NCI-H510A (cell line): ENCODE measurements around the gene TMEM209.
"Not testable (repeated sequence)": the region's sequence is repeated elsewhere in the genome, so short reads cannot be mapped to it uniquely, and the experiment has no call there.

Source experiments
- DNase-seq: peaks from one replicate; lab custom pipeline; 2025; lab: John Stamatoyannopoulos, UW

The TMEM209 gene

DNA sequence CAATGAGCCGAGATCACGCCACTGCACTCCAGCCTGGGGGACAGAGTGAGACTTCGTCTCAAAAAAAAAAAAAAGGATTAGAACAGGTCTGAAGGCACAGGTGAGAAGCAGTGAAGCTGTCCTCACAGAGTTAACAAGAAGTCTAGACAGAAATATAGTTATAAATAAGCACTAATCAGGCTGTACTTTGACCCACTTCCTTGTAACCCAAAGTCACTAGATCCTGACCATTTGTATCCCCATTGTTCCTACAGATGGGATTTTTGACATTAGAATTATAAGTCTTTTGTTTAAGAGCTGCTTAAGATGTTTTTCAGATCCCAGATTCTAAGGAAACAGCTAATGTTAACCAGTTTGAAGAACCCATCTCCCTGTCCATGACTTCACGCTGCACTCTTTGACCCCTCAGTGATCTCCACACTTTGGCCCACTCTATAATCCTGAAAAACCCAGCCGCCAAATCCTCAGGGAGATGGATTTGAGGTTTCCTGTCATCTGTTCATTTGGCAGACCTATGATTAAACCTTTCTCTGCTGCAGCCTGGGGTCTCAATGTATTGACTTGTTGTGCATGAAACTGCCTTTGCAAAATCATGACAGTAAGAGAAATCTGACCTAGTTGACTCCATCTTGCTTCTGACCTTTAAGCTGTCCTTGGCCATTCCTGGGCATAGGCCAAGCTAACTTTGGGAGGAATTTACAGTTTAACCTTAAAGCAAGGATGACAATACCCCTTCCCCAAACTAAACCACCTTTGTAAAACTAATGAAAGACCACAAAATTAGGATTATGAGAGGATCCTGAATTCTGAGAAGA, 13.8 kb upstream of the TMEM209 start:
- no peak for DNase-seq

DNA sequence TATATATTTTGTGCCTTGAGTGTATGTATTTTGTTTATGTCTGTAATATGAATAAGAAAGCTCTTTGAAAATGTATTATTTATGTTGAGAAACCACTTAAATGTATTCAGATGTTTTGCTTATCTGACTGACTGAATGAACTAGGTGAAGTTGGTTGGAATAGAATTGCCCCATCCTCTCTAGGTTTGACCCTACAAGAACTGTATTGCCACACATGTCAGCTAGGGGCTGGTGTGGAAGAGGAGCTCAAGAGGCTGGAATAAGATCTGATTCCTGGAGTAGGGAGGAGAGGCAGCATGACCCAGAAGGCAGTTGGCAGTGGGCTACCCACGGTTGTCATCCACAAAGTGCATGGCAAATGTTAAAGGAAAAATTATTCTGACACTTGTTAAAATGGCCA, 11.5 kb upstream of the TMEM209 start:
- no peak for DNase-seq

GRCh38 chr7:130216025-130216424, 10.8 kb upstream of the TMEM209 start:
- DNase-seq = no peak

- no peak for DNase-seq
Measured at GRCh38 chr7:130213828-130214227, 8.6 kb upstream of the TMEM209 start.

- no peak for DNase-seq
Measured at GRCh38 chr7:130210181-130210935, 5.2 kb upstream of the TMEM209 start.

DNA sequence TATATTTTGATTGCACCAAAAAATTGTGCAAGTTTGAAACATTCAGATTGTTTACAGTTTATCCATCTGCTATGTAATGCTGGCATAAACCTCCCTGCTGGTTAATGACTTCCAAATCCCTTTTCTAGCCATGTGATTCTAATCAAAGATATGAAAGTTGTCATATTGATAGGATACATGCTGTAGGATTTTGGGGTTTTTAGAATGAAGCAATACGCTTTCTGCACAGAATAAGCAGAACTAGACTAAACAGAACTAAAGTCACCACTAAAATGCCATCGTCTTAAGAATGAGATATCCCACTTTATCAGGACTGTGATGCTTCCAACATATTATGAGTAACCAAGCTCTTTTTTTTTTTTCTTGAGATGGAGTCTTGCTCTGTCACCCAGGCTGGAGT, 3.3 kb upstream of the TMEM209 start:
- DNase-seq = no peak

GRCh38 chr7:130207642-130208041, 2.4 kb upstream of the TMEM209 start, which contains the start of gene SSMEM1:
Gene SSMEM1, plus strand, starts transcription at chr7:130207860. Its CDS starts 51 bp downstream, at chr7:130207911.
- DNase-seq = no peak

DNA sequence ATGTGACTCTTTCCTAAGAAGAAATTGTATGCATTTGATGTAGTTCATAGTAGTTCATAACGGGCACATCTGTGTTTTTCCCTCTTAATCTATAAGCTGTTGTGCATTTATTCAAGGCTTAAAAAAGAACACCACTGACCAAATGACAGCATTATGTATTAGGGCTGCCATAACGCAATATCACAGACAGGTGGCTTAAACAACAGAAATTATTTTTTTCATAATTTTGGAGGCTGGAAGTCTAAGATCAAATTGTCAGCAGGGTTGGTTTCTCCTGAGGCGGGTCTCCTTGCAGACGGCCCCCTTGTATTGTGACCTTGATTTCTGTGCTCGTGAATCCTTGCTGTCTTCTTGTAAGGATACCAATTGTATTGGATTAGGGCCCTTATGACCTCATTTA, 1.8 kb upstream of the TMEM209 start:
- DNase-seq = no peak

- DNase-seq = no peak
Measured at GRCh38 chr7:130201796-130202195, 3.4 kb downstream of the TMEM209 start.

- DNase-seq = no peak
Measured at GRCh38 chr7:130197094-130197493, 8.1 kb downstream of the TMEM209 start.

DNA sequence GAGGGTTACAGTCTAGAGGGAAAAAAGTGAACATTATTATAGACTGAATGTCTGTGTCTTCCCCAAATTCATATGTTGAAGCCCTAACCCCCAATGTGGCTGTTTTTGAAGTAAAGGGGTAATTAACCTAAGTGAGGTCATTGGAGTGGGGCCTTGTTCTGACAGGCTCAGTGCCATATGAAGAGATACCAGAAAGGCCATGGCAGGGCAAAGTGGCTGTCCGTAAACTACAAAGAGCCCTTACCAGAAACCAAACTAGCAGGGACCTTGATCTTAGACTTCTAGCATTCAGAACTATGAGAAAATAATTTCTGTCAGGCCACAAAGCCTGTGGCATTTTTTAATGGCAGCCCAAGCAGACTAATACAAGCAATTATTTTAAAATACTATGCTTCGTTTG, 8.7 kb downstream of the TMEM209 start:
- DNase-seq = no peak

DNA sequence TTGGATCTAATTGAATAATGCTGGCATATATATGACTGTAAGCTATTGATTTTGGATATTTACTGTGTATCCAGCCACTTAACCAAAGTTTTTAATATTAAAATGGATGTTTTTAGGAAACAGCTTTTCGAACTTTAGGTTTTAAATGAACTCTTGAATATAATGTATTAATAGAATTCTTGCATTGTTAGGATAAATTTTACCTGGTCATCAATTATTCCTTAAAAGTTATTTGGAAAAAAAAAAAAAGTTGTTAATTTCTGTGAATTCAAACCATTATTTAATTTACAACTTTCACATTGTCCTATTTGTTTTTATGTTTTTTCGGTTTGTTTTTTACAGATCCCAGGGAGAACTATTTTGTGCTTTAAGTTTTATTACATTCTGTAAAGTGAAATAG, 9.8 kb downstream of the TMEM209 start:
- DNase-seq = no peak

DNA sequence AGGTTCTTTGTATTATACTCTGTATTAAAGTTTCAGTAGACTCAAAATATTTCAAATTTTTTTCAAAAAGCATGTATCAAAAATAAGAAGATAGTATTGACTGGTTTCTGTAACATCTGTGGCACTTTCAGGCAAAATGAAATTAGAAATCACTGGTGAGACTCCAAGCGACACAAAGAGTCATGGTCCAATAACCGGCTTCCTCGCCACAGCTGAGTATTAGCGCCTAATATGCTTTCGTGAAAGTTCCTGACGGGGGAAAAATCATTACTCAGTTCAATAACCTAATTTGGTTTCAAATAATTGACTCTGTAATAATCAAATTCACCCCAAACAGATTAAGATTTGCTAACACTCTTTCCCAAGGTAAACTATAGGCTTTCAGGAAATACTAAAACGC, 13.4 kb downstream of the TMEM209 start:
- no peak for DNase-seq

- DNase-seq = no peak
Measured at GRCh38 chr7:130189343-130189742, 15.9 kb downstream of the TMEM209 start.

DNA sequence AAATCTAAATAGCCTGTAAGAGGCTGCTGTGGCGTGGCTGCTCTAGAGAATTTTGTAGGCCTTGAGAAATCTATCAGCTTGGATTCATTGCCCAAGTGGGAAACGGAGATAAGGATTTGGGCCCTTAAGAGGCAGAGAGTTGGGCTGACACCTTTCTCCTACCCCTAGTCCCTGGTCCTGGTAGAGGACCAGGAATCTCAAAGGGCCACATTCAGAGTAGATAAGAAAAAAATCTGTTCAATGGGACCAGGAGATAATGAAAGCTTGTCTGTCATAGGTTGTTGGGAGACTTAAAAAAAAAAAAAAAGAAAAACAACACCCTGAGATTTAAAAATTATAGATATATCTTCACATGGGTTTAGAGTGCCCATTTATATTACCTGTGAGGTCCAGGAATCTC, 17.8 kb downstream of the TMEM209 start:
- no peak for DNase-seq

DNA sequence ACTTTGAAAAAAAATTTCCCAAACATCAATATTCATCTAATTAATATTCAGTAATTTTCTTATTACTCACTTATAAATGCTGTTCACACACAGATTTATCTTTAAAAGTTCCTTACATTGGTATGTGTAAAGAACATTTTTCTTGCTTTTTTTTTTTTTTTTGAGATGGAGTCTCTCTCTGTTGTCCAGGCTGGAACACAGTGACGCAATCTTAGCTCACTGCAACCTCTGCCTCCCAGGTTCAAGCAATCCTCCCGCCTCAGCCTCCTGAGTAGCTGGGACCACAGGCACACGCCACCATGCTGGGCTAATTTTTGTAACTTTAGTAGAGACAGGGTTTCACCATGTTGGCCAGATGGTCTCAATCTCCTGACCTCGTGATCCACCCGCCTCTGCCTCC, 20.9 kb downstream of the TMEM209 start:
- DNase-seq = not testable (repeated sequence)

DNA sequence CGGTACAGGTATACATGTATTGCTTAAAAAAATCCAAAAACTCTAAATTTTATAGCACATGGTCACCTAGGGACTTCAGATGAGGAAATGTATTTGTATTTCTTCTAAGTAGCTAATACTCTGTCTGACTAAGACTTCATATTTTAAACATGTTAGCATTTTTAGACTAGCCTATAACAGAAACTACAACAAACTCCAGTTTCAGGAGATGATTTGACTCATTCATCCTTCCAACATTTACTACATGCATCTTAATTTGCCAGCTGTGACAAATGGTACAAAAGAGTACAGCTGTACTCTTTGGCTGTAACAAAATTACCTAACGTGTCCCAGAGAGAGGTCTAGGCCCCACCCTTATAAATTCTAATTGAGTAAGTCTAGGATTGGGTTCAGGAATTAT, 22.2 kb downstream of the TMEM209 start:
- DNase-seq = no peak

DNA sequence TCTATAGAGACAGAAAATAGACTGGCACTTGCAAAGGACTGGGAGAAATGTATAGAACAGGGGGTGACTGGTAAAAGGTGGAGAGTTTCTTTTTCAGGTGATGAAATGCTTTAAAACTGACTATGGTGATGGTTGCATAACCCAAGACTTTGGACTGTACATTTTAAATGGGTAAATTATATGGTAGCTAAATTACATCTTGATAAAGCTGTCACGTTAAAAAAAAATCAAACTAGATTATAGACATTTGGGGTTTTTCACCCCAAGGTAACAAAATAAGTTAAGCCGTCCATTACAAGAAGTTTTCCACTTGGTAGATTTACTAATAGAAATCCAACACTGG, 24.0 kb downstream of the TMEM209 start:
- no peak for DNase-seq

GRCh38 chr7:130180571-130181262, 24.5 kb downstream of the TMEM209 start:
- no peak for DNase-seq

DNA sequence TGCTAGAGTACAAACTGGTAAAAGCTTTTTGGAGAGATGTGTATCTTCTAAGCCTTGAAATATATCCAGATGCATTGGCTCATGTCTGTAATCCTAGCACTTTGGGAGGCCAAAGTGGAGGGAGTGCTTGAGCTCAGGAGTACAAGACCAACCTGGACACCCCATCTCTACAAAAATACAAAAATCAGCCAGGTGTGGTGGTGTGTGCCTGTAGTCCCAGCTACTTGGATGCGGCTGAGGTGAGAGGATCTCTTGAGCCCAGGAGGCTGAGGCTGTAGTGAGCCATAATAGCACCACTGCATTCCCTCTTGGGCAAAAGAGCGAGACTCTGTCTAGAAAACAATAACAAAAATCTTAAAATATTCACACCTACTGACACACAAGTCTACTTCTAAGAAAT, 25.6 kb downstream of the TMEM209 start:
- no peak for DNase-seq

GRCh38 chr7:130178251-130178650, 27.0 kb downstream of the TMEM209 start:
- DNase-seq = no peak

- DNase-seq = no peak
Measured at GRCh38 chr7:130174237-130174959, 30.8 kb downstream of the TMEM209 start.
